HG03039 (cell line): ENCODE results near the gene TP53TG5.

Experiments
- ATAC-seq: cut with Tn5 transposase; IDR thresholded peaks from one replicate; pipeline ENCODE4 v1.9.1; 2021; ENCODE audit warnings: mild to moderate bottlenecking, moderate library complexity; ENCODE audit not compliant: unreplicated experiment

TP53TG5 gene

GRCh38 chr20:45329497-45330319, 48.4 kb downstream of the TP53TG5 start:
- no peak for ATAC-seq

GRCh38 chr20:45328451-45328850, 49.7 kb downstream of the TP53TG5 start:
- ATAC-seq, result no peak

- no peak for ATAC-seq
Observed at GRCh38 chr20:45325371-45325770, 52.8 kb downstream of the TP53TG5 start.

GRCh38 chr20:45323731-45324130, 54.4 kb downstream of the TP53TG5 start:
- ATAC-seq, result no peak

GRCh38 chr20:45322952-45323383, 55.2 kb downstream of the TP53TG5 start:
- no peak for ATAC-seq
